H1 (cell line): ENCODE results near the gene C20orf202. TPM values are rescaled to one million over a fixed set of nuclear protein-coding genes. Genes with fewer than 3 reads are reported as not detected.

Experiments
- CTCF ChIA-PET: fragments of 300-600 bp; sonication (Branson Sonifier 250); formaldehyde crosslinking; loops from one replicate; lab custom pipeline; 2021; ENCODE audit not compliant: partially characterized antibody; lab: Charles Lee
- POLR2A ChIA-PET: fragments of 300-600 bp; sonication (Branson Sonifier 250); formaldehyde crosslinking; loops from one replicate; lab custom pipeline; 2021; ENCODE audit warnings: inconsistent platforms; ENCODE audit not compliant: partially characterized antibody; lab: Charles Lee
- DNase-seq, 2 experiments: peaks; one replicate each; pipeline versions ENCODE4 v3.0.0 to v3.0.0-alpha.2; 2010 to 2022; ENCODE audit warnings: low spot score in 2 of 2, low read depth in 1 of 2, mixed read lengths in 1 of 2
- FAIRE-seq: peaks from 2 replicates; lab custom pipeline; 2011; peaks lifted over from hg19 to GRCh38; lab: Jason Lieb, UNC
- H2AFZ ChIP-seq: 2 replicates; pipeline ENCODE4 v1.8.1; 2012; ENCODE audit warnings: low read length, inconsistent platforms
- H2AK5ac ChIP-seq: 2 replicates; pipeline ENCODE4 v1.6.1; 2013; ENCODE audit warnings: low read depth, low read length
- H2BK120ac ChIP-seq: replicated peaks from 2 replicates; pipeline ENCODE3; 2013; ENCODE audit warnings: low read depth, low read length, inconsistent platforms
- H2BK12ac ChIP-seq: 2 replicates; pipeline ENCODE4 v1.6.1; 2013; ENCODE audit warnings: low read depth, low read length
- H2BK15ac ChIP-seq: 2 replicates; pipeline ENCODE4 v1.6.1; 2013; ENCODE audit warnings: low read length
- H2BK20ac ChIP-seq: 2 replicates; pipeline ENCODE4 v1.6.1; 2013; ENCODE audit warnings: low read length
- H2BK5ac ChIP-seq: 2 replicates; pipeline ENCODE4 v1.6.1; 2013; ENCODE audit warnings: low read depth, low read length
- H3K14ac ChIP-seq: 2 replicates; pipeline ENCODE4 v1.6.1; 2013; ENCODE audit warnings: inconsistent platforms; ENCODE audit not compliant: insufficient read length
- H3K18ac ChIP-seq: 2 replicates; pipeline ENCODE4 v1.6.1; 2013; ENCODE audit warnings: low read length; ENCODE audit errors: extremely low read depth
- H3K23ac ChIP-seq: 2 replicates; pipeline ENCODE4 v1.6.1; 2013; ENCODE audit warnings: inconsistent platforms; ENCODE audit not compliant: insufficient read length
- H3K23me2 ChIP-seq: 2 replicates; pipeline ENCODE4 v1.6.1; 2013; ENCODE audit warnings: low read depth, low read length
- H3K27ac ChIP-seq: 2 replicates; pipeline ENCODE4 v1.6.1; 2011; ENCODE audit warnings: low read depth, low read length, inconsistent platforms
- H3K27me3 ChIP-seq, 4 experiments: replicated peaks in 1 of 4; 1 replicate in 1 of 4; 2 replicates in 3 of 4; pipeline versions ENCODE4 v1.6.1 to v1.8.1; 2011 to 2013; ENCODE audit warnings: low read length in 3 of 4, mild to moderate bottlenecking in 3 of 4, inconsistent platforms in 2 of 4, mixed read lengths in 2 of 4, moderate library complexity in 1 of 4; ENCODE audit not compliant: control insufficient read depth in 3 of 4, insufficient read depth in 3 of 4; ENCODE audit errors: extremely low read depth in 1 of 4
- H3K36me3 ChIP-seq, 4 experiments: 2 replicates each; pipeline versions ENCODE4 v1.6.1 to v1.8.1; 2011 to 2013; ENCODE audit warnings: mild to moderate bottlenecking in 4 of 4, low read length in 3 of 4, moderate library complexity in 2 of 4, control low read depth in 1 of 4, inconsistent platforms in 1 of 4; ENCODE audit not compliant: insufficient read depth in 4 of 4, control insufficient read depth in 2 of 4
- H3K4ac ChIP-seq: replicated peaks from 2 replicates; pipeline ENCODE3; 2013; ENCODE audit warnings: low read length, low read depth, mixed read lengths, inconsistent platforms; ENCODE audit not compliant: insufficient read length
- H3K4me1 ChIP-seq, 4 experiments: replicated peaks in 1 of 4; 1 replicate in 1 of 4; 2 replicates in 3 of 4; pipeline versions ENCODE4 v1.6.1 to v1.8.1; 2011 to 2013; ENCODE audit warnings: low read length in 3 of 4, inconsistent platforms in 2 of 4, mixed read lengths in 1 of 4; ENCODE audit not compliant: insufficient read depth in 4 of 4, control insufficient read depth in 3 of 4
- H3K4me2 ChIP-seq, 2 experiments: 2 replicates each; pipeline versions ENCODE4 v1.6.1 to v1.8.1; 2011 to 2013; ENCODE audit warnings: low read depth in 2 of 2, low read length in 2 of 2, control low read depth in 1 of 2, inconsistent platforms in 1 of 2, mild to moderate bottlenecking in 1 of 2; ENCODE audit not compliant: insufficient read depth in 1 of 2
- H3K4me3 ChIP-seq, 4 experiments: fragments of 200-600, 300-600 bp in 1 of 4; sonication (generic), shearing (Covaris generic), sonication (Bioruptor Twin) in 1 of 4; 2 replicates each; pipeline versions ENCODE4 v1.5.1 to v1.8.1; 2011 to 2016; ENCODE audit warnings: low read length in 4 of 4, low read depth in 3 of 4, control low read depth in 2 of 4, inconsistent platforms in 2 of 4, mild to moderate bottlenecking in 2 of 4, mixed read lengths in 1 of 4, moderate library complexity in 1 of 4; ENCODE audit not compliant: insufficient read depth in 2 of 4; ENCODE audit errors: extremely low read depth in 1 of 4
- H3K56ac ChIP-seq: replicated peaks from 2 replicates; pipeline ENCODE3; 2013; ENCODE audit warnings: low read depth, mild to moderate bottlenecking, mixed read lengths, low read length, inconsistent platforms; ENCODE audit not compliant: insufficient read length
- H3K79me1 ChIP-seq: 2 replicates; pipeline ENCODE4 v1.6.1; 2013; ENCODE audit warnings: low read depth, low read length, control low read depth
- H3K79me2 ChIP-seq, 2 experiments: 2 replicates each; pipeline versions ENCODE4 v1.6.1 to v1.8.1; 2012 to 2013; ENCODE audit warnings: low read length in 2 of 2, mild to moderate bottlenecking in 2 of 2, inconsistent platforms in 1 of 2; ENCODE audit not compliant: insufficient read depth in 2 of 2, control insufficient read depth in 1 of 2
- H3K9ac ChIP-seq, 4 experiments: replicated peaks in 1 of 4; 1 replicate in 1 of 4; 2 replicates in 3 of 4; pipeline versions ENCODE4 v1.6.1 to v1.8.1; 2011 to 2013; ENCODE audit warnings: low read depth in 3 of 4, low read length in 3 of 4, control low read depth in 2 of 4, mild to moderate bottlenecking in 2 of 4, moderate library complexity in 2 of 4, inconsistent platforms in 1 of 4; ENCODE audit errors: extremely low read depth in 1 of 4
- H3K9me3 ChIP-seq, 2 experiments: 2 replicates each; pipeline versions ENCODE4 v1.6.1 to v1.8.1; 2012 to 2013; ENCODE audit warnings: mild to moderate bottlenecking in 2 of 2, moderate library complexity in 2 of 2, control low read depth in 1 of 2, inconsistent platforms in 1 of 2, low read depth in 1 of 2, low read length in 1 of 2, mixed read lengths in 1 of 2; ENCODE audit not compliant: insufficient read depth in 2 of 2
- H4K20me1 ChIP-seq, 2 experiments: replicated peaks in 1 of 2; 2 replicates each; pipeline versions ENCODE3 to v1.8.1; 2011 to 2013; ENCODE audit warnings: inconsistent platforms in 2 of 2, low read length in 2 of 2, mild to moderate bottlenecking in 1 of 2; ENCODE audit not compliant: insufficient read depth in 2 of 2, control insufficient read depth in 1 of 2
- H4K5ac ChIP-seq: 2 replicates; pipeline ENCODE4 v1.6.1; 2013; ENCODE audit warnings: low read length, low read depth, mixed read lengths, inconsistent platforms; ENCODE audit not compliant: insufficient read length
- H4K8ac ChIP-seq: 2 replicates; pipeline ENCODE4 v1.8.0; 2013; ENCODE audit warnings: mild to moderate bottlenecking, moderate library complexity, low read length, inconsistent platforms; ENCODE audit not compliant: insufficient read depth; ENCODE audit errors: extremely low read depth
- H4K91ac ChIP-seq: replicated peaks from 2 replicates; pipeline ENCODE3; 2013; ENCODE audit warnings: low read length, mixed read lengths, inconsistent platforms; ENCODE audit not compliant: insufficient read length
- CTBP2 ChIP-seq: IDR thresholded peaks from 2 replicates; pipeline ENCODE4 v1.7.0; 2011; ENCODE audit warnings: borderline replicate concordance, mild to moderate bottlenecking, moderate library complexity, mixed read lengths, low read length; ENCODE audit not compliant: insufficient read depth, insufficient read length
- CTCF ChIP-seq, 3 experiments: IDR thresholded peaks; 1 replicate in 2 of 3; 2 replicates in 1 of 3; pipeline versions ENCODE4 v1.5.1 to v1.6.1; 2011; ENCODE audit warnings: low read length in 3 of 3, mild to moderate bottlenecking in 3 of 3, inconsistent platforms in 2 of 3, low read depth in 1 of 3, moderate library complexity in 1 of 3; ENCODE audit not compliant: insufficient read depth in 1 of 3; ENCODE audit errors: control extremely low read depth in 1 of 3
- JUND ChIP-seq: IDR thresholded peaks from 2 replicates; pipeline ENCODE4 v1.6.1; 2011; ENCODE audit warnings: mild to moderate bottlenecking, improper control_type of control experiment, low read length
- NANOG ChIP-seq: IDR thresholded peaks from 2 replicates; pipeline ENCODE4 v1.6.1; 2011; ENCODE audit warnings: low read length, low read depth, mild to moderate bottlenecking, inconsistent platforms; ENCODE audit not compliant: insufficient read depth, poor library complexity, severe bottlenecking
- POLR2A ChIP-seq, 2 experiments: IDR thresholded peaks; 1 replicate in 1 of 2; 2 replicates in 1 of 2; pipeline ENCODE4 v1.6.1; 2011; ENCODE audit warnings: low read depth in 2 of 2, low read length in 2 of 2, mild to moderate bottlenecking in 2 of 2; ENCODE audit errors: control extremely low read depth in 1 of 2
- SIRT6 ChIP-seq: IDR thresholded peaks from one replicate; pipeline ENCODE4 v1.7.1; 2012; ENCODE audit warnings: low read length, inconsistent platforms
- SP4 ChIP-seq: IDR thresholded peaks from 2 replicates; pipeline ENCODE4 v1.6.1; 2012; ENCODE audit warnings: low read length, inconsistent platforms
- TAF1 ChIP-seq: IDR thresholded peaks from 2 replicates; pipeline ENCODE4 v1.6.1; 2011; ENCODE audit warnings: mild to moderate bottlenecking, low read depth, low read length
- TAF7 ChIP-seq: optimal IDR thresholded peaks from 2 replicates; pipeline ENCODE3; 2011; ENCODE audit warnings: low read depth, mild to moderate bottlenecking, inconsistent platforms, low read length, moderate library complexity, borderline replicate concordance
- TBP ChIP-seq: IDR thresholded peaks from 2 replicates; pipeline ENCODE4 v1.6.1; 2011; ENCODE audit warnings: low read depth, low read length, improper control_type of control experiment
- USF2 ChIP-seq: IDR thresholded peaks from 2 replicates; pipeline ENCODE4 v1.6.1; 2011; ENCODE audit warnings: low read length, improper control_type of control experiment
- WGBS, 2 experiments: shearing (Covaris generic) in 1 of 2; methylation state at CpG; one replicate each; pipeline versions ENCODE4 v1.1.6 to v1.1.7; 2013 to 2015; ENCODE audit warnings: low lambda C conversion rate in 2 of 2, mixed read lengths in 2 of 2, inconsistent platforms in 1 of 2, low coverage in 1 of 2, missing lambda C conversion rate in 1 of 2; ENCODE audit not compliant: insufficient replicate concordance in 2 of 2, insufficient coverage in 1 of 2, insufficient read length in 1 of 2; ENCODE audit errors: extremely low coverage in 1 of 2, missing lambda C conversion rate in 1 of 2; 5-methylcytosine and 5-hydroxymethylcytosine counted together
- polyA plus RNA-seq, 7 experiments: library from polyadenylated mRNA; depleted of rRNA in 3 of 7; stranded (reverse) in 5 of 7; unstranded in 2 of 7; fragments of >200 nt in 5 of 7; fragments of 200-250 nt in 2 of 7; gene quantifications; 1 replicate in 5 of 7; 2 replicates in 1 of 7; 4 replicates in 1 of 7; pipeline versions ENCODE4 v1.2.1 to v1.2.3, GENCODE V29; 2011 to 2013; ENCODE audit warnings: missing spikeins in 2 of 7, mixed read lengths in 2 of 7
- total RNA-seq: library from RNA; stranded (reverse); fragmentation: NEBNext Ultra II Directional; extraction: Animal tissue kit (Norgen Biotek cat#: 25700); gene quantifications from 2 replicates; pipeline ENCODE4 v1.2.1, GENCODE V29; 2021

Gene C20orf202
- total and polyA plus RNA-seq, 2 of the 8 experiments (the other 6 are each of a cell fraction or from before 2014, with no cell fraction given): 0.12 TPM; not detected in 1

- H3K23me2 ChIP-seq: no peaks in the 10 kb centered on the region
- H3K79me1 ChIP-seq: no peaks in the 10 kb centered on the region; the same call in 1 of the 2 replicates
- H2BK5ac ChIP-seq: no peak overlapping the region
- H4K5ac ChIP-seq: no peak overlapping the region
- no peak overlapping the region for H3K4me3 ChIP-seq
- WGBS, 2 experiments: 100% methylated on average over 1 of the region's 1 CpG; no CpG with 5 or more reads in 1 of the 2 experiments
- H2BK12ac ChIP-seq: no peak overlapping the region
- no peak overlapping the region for H2BK120ac ChIP-seq
- peaks cover 0 to 17% of the 10 kb centered on the region in 2 experiments for H4K20me1 ChIP-seq
- H3K9ac ChIP-seq: no peak overlapping the region
- no peak overlapping the region for H2BK15ac ChIP-seq
- no peak overlapping the region for H3K4me2 ChIP-seq
- H3K18ac ChIP-seq: no peak overlapping the region
- no peak overlapping the region for H3K14ac ChIP-seq
- no peak overlapping the region for H3K56ac ChIP-seq
- no peak overlapping the region for H3K23ac ChIP-seq
- H2AK5ac ChIP-seq: no peak overlapping the region
- no peak overlapping the region for H4K8ac ChIP-seq
- FAIRE-seq (no peak), DNase-seq (no peak)
- H3K4ac ChIP-seq: no peak overlapping the region
- no peaks in the 10 kb centered on the region for H3K27me3 ChIP-seq
- no peak overlapping the region for H4K91ac ChIP-seq
- H2BK20ac ChIP-seq: no peak overlapping the region
- ChIA-PET POLR2A (no interaction called here), CTCF (interaction anchor here (1.3 kb wide), 1 partner anchor 11 kb away, joined by 3 read pairs; no protein-coding TSS in a partner anchor)
- H3K79me2 ChIP-seq: no peaks in the 10 kb centered on the region
- no peaks in the 10 kb centered on the region for H3K9me3 ChIP-seq
- H2AFZ ChIP-seq: no peak overlapping the region
- no peak overlapping the region for H3K27ac ChIP-seq
- no peaks in the 10 kb centered on the region for H3K4me1 ChIP-seq
- peaks cover 14 to 55% (median 49%) of the 10 kb centered on the region in 4 experiments; a peak in 7 of 8 replicates for H3K36me3 ChIP-seq
- TF ChIP-seq USF2: no peak
- no peak for TF ChIP-seq POLR2A (IDR thresholded peaks at IDR 0.05; ENCODE audit: control extremely low read depth in 1 of 2, low read depth in 2 of 2, low read length in 2 of 2)
- TF ChIP-seq JUND: no peak
- TF ChIP-seq TBP: no peak
- no peak for TF ChIP-seq TAF1
- TF ChIP-seq NANOG: no peak
- TF ChIP-seq SIRT6: no peak
- TF ChIP-seq SP4: no peak
- TF ChIP-seq TAF7: no peak
- no peak for TF ChIP-seq CTCF (IDR thresholded peaks at IDR 0.05; ENCODE audit: control extremely low read depth in 1 of 3, insufficient read depth in 1 of 3, low read depth in 1 of 3, low read length in 3 of 3)
- TF ChIP-seq CTBP2: no peak
Observed at GRCh38 chr20:1165521-1165920, 37.7 kb upstream of the C20orf202 start.
